WTC11 (cell line): Measurements from ENCODE around the gene RXRA. TPM values are rescaled to one million over a fixed set of nuclear protein-coding genes. Genes with fewer than 3 reads are reported as not detected.

Experiments used
- ATAC-seq: fragments of 200-7000 bp; cut with Tn5 transposase; 2 replicates; pipeline ENCODE4 v1.10.0; 2021; ENCODE audit warnings: mild to moderate bottlenecking, moderate library complexity
- CTCF ChIA-PET: fragments of 300-600 bp; sonication (Branson Sonifier 250); formaldehyde crosslinking; loops from one replicate; lab custom pipeline; 2021; ENCODE audit warnings: antibody characterized with exemption; lab: Charles Lee
- POLR2A ChIA-PET: fragments of 350-600 bp; sonication (Branson Sonifier 250); formaldehyde crosslinking; loops from one replicate; lab custom pipeline; 2021; ENCODE audit warnings: antibody characterized with exemption; lab: Charles Lee
- DNase-seq: peaks from one replicate; pipeline ENCODE4 v3.0.0; 2021; ENCODE audit warnings: low spot score
- H3K27ac Mint-ChIP-seq: 2 replicates; pipeline ENCODE4 v1.8.0; 2021; ENCODE audit warnings: mixed read lengths
- H3K27me3 Mint-ChIP-seq: 2 replicates; pipeline ENCODE4 v1.8.0; 2021; ENCODE audit warnings: low read depth, mild to moderate bottlenecking, moderate library complexity, mixed read lengths
- H3K36me3 Mint-ChIP-seq: 2 replicates; pipeline ENCODE4 v1.8.0; 2021; ENCODE audit warnings: mixed read lengths
- H3K4me1 Mint-ChIP-seq: 2 replicates; pipeline ENCODE4 v1.8.0; 2022; ENCODE audit warnings: mixed read lengths
- H3K4me3 Mint-ChIP-seq: 2 replicates; pipeline ENCODE4 v1.8.0; 2021; ENCODE audit warnings: mild to moderate bottlenecking, moderate library complexity, mixed read lengths
- H3K9me3 Mint-ChIP-seq: 2 replicates; pipeline ENCODE4 v1.8.0; 2021; ENCODE audit warnings: mixed read lengths
- ATF6 ChIP-seq: sonication (generic); formaldehyde crosslinking; IDR thresholded peaks from 2 replicates; pipeline ENCODE4 v1.8.1; 2023; ENCODE audit warnings: mild to moderate bottlenecking, missing genetic modification reagents
- CREM ChIP-seq: sonication (generic); formaldehyde crosslinking; IDR thresholded peaks from 2 replicates; pipeline ENCODE4 v1.8.1; 2022; ENCODE audit warnings: mild to moderate bottlenecking, missing genetic modification reagents, moderate library complexity
- JAZF1 ChIP-seq: fragments of 250-450 bp; sonication (Bioruptor Pico); IDR thresholded peaks from 2 replicates; pipeline ENCODE4 v1.9.0; 2021; ENCODE audit warnings: moderate library complexity, mild to moderate bottlenecking, inconsistent platforms
- KAT7 ChIP-seq: sonication (generic); formaldehyde crosslinking; IDR thresholded peaks from 2 replicates; pipeline ENCODE4 v1.8.1; 2023; ENCODE audit warnings: missing genetic modification reagents, mild to moderate bottlenecking, borderline replicate concordance
- MXD4 ChIP-seq: fragments of 250-450 bp; sonication (Bioruptor Pico); IDR thresholded peaks from 2 replicates; pipeline ENCODE4 v1.8.0; 2021; ENCODE audit warnings: mild to moderate bottlenecking, moderate library complexity, borderline replicate concordance
- NFYB ChIP-seq: sonication (generic); formaldehyde crosslinking; conservative IDR thresholded peaks from 2 replicates; pipeline ENCODE4 v1.8.0; 2022; ENCODE audit warnings: low read depth, missing genetic modification reagents
- NR2C2 ChIP-seq: sonication (generic); formaldehyde crosslinking; IDR thresholded peaks from 2 replicates; pipeline ENCODE4 v1.8.0; 2022; ENCODE audit warnings: mild to moderate bottlenecking, missing genetic modification reagents
- PRDM15 ChIP-seq: sonication (generic); formaldehyde crosslinking; IDR thresholded peaks from 2 replicates; pipeline ENCODE4 v1.8.0; 2022; ENCODE audit warnings: missing genetic modification reagents
- SMAD4 ChIP-seq: sonication (generic); formaldehyde crosslinking; IDR thresholded peaks from 2 replicates; pipeline ENCODE4 v1.8.0; 2022; ENCODE audit warnings: mild to moderate bottlenecking, missing genetic modification reagents
- SP1 ChIP-seq: sonication (generic); formaldehyde crosslinking; conservative IDR thresholded peaks from 2 replicates; pipeline ENCODE4 v1.8.1; 2022; ENCODE audit warnings: missing genetic modification reagents
- TEAD4 ChIP-seq: sonication (generic); formaldehyde crosslinking; IDR thresholded peaks from 2 replicates; pipeline ENCODE4 v1.8.0; 2022; ENCODE audit warnings: mild to moderate bottlenecking, missing genetic modification reagents
- ZNF396 ChIP-seq: fragments of 250-450 bp; sonication (Bioruptor Pico); IDR thresholded peaks from 2 replicates; pipeline ENCODE4 v1.8.0; 2021; ENCODE audit warnings: mild to moderate bottlenecking, moderate library complexity, borderline replicate concordance
- total RNA-seq: library from RNA; stranded (reverse); gene quantifications from 3 replicates; pipeline ENCODE4 v1.2.3, GENCODE V29; 2021
- TF ChIP-seq, protein P1 (sequence below): sonication (generic); formaldehyde crosslinking; IDR thresholded peaks from 2 replicates; pipeline ENCODE4 v1.8.0; 2022; ENCODE audit warnings: mild to moderate bottlenecking, missing genetic modification reagents
- TF ChIP-seq, protein P2 (sequence below): sonication (generic); formaldehyde crosslinking; IDR thresholded peaks from 2 replicates; pipeline ENCODE4 v1.8.1; 2023; ENCODE audit warnings: mild to moderate bottlenecking, missing genetic modification reagents, moderate library complexity
- TF ChIP-seq, protein P3 (sequence below): sonication (generic); formaldehyde crosslinking; IDR thresholded peaks from 2 replicates; pipeline ENCODE4 v1.8.1; 2022; ENCODE audit warnings: missing genetic modification reagents, borderline replicate concordance
- TF ChIP-seq, protein P4 (sequence below): sonication (generic); formaldehyde crosslinking; IDR thresholded peaks from 2 replicates; pipeline ENCODE4 v1.8.1; 2023; ENCODE audit warnings: mild to moderate bottlenecking, moderate library complexity, missing genetic modification reagents

Gene RXRA
- total RNA-seq, 1 experiment from 2014 or later = 27.5 TPM

- H3K27ac Mint-ChIP-seq = no peak overlapping the region
- POLR2A ChIA-PET = no interaction called here
- TF ChIP-seq JAZF1 (no peak), TEAD4 (no peak), MXD4 (CRISPR knock-in tag) (no peak)
- TF ChIP-seq, protein P1, sequence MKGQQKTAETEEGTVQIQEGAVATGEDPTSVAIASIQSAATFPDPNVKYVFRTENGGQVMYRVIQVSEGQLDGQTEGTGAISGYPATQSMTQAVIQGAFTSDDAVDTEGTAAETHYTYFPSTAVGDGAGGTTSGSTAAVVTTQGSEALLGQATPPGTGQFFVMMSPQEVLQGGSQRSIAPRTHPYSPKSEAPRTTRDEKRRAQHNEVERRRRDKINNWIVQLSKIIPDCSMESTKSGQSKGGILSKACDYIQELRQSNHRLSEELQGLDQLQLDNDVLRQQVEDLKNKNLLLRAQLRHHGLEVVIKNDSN (CRISPR knock-in tag) = no peak
- TF ChIP-seq, protein P2, sequence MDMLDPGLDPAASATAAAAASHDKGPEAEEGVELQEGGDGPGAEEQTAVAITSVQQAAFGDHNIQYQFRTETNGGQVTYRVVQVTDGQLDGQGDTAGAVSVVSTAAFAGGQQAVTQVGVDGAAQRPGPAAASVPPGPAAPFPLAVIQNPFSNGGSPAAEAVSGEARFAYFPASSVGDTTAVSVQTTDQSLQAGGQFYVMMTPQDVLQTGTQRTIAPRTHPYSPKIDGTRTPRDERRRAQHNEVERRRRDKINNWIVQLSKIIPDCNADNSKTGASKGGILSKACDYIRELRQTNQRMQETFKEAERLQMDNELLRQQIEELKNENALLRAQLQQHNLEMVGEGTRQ (CRISPR knock-in tag) = no peak
- TF ChIP-seq, all 79 proteins: peak for 0
- no peaks in the 10 kb centered on the region for H3K36me3 Mint-ChIP-seq
- no peak for DNase-seq
- peaks cover 3% of the 10 kb centered on the region for H3K4me1 Mint-ChIP-seq
- H3K4me3 Mint-ChIP-seq = no peak overlapping the region
- no peak for ATAC-seq
- CTCF ChIA-PET = no interaction called here
- H3K27me3 Mint-ChIP-seq = no peaks in the 10 kb centered on the region
- H3K9me3 Mint-ChIP-seq = peaks cover 7% of the 10 kb centered on the region
These were observed 66.6 kb downstream of the RXRA start for GRCh38 chr9:134392900-134393299.

GRCh38 chr9:134393582-134394280 lies 67.5 kb downstream of the RXRA start:
- no peak for TF ChIP-seq KAT7 (CRISPR knock-in tag)
- TF ChIP-seq, protein P3, sequence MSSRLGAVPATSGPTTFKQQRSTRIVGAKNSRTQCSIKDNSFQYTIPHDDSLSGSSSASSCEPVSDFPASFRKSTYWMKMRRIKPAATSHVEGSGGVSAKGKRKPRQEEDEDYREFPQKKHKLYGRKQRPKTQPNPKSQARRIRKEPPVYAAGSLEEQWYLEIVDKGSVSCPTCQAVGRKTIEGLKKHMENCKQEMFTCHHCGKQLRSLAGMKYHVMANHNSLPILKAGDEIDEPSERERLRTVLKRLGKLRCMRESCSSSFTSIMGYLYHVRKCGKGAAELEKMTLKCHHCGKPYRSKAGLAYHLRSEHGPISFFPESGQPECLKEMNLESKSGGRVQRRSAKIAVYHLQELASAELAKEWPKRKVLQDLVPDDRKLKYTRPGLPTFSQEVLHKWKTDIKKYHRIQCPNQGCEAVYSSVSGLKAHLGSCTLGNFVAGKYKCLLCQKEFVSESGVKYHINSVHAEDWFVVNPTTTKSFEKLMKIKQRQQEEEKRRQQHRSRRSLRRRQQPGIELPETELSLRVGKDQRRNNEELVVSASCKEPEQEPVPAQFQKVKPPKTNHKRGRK = no peak
- TF ChIP-seq NFYB (CRISPR knock-in tag) = no peak
- TF ChIP-seq ZNF396 = no peak

GRCh38 chr9:134395002-134395517 lies 68.8 kb downstream of the RXRA start:
- no peak for ATAC-seq
- CTCF ChIA-PET = no interaction called here
- Mint-ChIP-seq H3K27me3 (no peaks in the 10 kb centered on the region), H3K27ac (no peak overlapping the region), H3K4me1 (peaks cover 3% of the 10 kb centered on the region), H3K4me3 (no peak overlapping the region), H3K9me3 (peaks cover 10% of the 10 kb centered on the region), H3K36me3 (peaks cover 7% of the 10 kb centered on the region)
- DNase-seq = no peak
- POLR2A ChIA-PET = interaction anchor here (1.0 kb wide), 1 partner anchor 20 kb away, joined by 3 read pairs; no protein-coding TSS in a partner anchor
- TF ChIP-seq ATF6 (CRISPR knock-in tag) (no peak), PRDM15 (CRISPR knock-in tag) (no peak), SMAD4 (CRISPR knock-in tag) (no peak), NR2C2 (no peak), KAT7 (CRISPR knock-in tag) (no peak), CREM (CRISPR knock-in tag) (no peak), SP1 (CRISPR knock-in tag) (no peak)
- TF ChIP-seq, protein P4, sequence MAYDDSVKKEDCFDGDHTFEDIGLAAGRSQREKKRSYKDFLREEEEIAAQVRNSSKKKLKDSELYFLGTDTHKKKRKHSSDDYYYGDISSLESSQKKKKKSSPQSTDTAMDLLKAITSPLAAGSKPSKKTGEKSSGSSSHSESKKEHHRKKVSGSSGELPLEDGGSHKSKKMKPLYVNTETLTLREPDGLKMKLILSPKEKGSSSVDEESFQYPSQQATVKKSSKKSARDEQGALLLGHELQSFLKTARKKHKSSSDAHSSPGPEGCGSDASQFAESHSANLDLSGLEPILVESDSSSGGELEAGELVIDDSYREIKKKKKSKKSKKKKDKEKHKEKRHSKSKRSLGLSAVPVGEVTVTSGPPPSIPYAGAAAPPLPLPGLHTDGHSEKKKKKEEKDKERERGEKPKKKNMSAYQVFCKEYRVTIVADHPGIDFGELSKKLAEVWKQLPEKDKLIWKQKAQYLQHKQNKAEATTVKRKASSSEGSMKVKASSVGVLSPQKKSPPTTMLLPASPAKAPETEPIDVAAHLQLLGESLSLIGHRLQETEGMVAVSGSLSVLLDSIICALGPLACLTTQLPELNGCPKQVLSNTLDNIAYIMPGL (CRISPR knock-in tag) = no peak

More at GRCh38 chr9:134393582-134394280, 67.5 kb downstream of the RXRA start:
- ChIA-PET CTCF (no interaction called here), POLR2A (no interaction called here)
- H3K36me3 Mint-ChIP-seq = no peaks in the 10 kb centered on the region
- no peak overlapping the region for H3K4me3 Mint-ChIP-seq
- no peaks in the 10 kb centered on the region for H3K27me3 Mint-ChIP-seq
- ATAC-seq = no peak
- H3K27ac Mint-ChIP-seq = no peak overlapping the region
- H3K4me1 Mint-ChIP-seq = peaks cover 3% of the 10 kb centered on the region
- H3K9me3 Mint-ChIP-seq = peaks cover 7% of the 10 kb centered on the region
- no peak for DNase-seq
